ENCODE data around the gene GPR146.

The GPR146 gene

DNA sequence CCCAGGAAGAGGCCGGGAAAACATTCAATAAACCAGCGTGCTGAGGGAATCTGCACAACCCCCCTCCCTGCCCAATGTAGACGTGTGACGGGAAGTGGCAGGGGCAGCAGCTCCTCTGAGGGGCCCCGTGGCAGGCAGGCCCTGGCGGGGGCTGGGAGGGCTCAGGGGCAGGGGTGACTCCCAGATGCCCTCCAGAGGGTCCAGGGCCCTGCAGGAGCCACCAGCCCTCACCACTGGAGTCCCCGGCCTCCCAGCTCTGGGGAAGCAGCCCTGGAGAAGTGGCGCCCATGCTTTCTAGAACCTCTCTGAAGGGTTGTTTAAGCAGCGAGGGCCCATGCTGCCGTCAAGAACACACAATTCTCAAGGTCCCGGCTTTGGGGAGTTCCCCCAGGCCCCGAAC is 35.2 kb downstream of the GPR146 start:
- DNase-seq = no peak

DNA sequence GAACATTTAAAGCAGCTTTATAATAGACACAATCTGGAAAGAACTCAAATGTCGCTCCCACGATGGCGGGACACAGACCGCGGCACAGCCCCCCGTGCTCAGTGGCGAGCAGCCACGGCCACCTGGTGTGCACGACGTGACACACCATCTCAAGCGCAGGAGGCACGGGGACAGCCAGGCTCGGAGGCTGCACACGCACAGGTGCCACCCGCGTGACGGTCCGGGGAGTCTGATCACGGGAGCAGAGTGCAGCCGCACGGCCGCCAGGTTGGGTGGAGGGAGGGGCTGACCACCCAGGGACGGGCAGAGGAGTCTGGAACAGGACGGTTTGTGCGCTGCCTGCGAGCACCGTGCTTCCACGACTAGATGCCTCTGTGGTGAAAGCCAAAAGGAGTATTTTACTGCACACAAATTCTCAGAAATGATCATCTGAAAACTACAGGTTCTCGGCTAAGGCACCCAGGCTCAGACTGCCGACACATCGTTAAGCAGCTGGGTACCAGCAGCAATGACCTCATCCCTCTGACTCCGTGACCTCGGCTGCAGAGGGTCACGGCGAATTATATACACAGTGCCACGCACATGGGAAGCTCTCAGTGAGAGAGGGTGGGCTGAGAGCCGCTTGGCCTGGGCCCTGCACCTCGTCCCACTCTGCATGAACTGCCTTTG is 36.0 kb downstream of the GPR146 start:
- no peak for DNase-seq

DNA sequence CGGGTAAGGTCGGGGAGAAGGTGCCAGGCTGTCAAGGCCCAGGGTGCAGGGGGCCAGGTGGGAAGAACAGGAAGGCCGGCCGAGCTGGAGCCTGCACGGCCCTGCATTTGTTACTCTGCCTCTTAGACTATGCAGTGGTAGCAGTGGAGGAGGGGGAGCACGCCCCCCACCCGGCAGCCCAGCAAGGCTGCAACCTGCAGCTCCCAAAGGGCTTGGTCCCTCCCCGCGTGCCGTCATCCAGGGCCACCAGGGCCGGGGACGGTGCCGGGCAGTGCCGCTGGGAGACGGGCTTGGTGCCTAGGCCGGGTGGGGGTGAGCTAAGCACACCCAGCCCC is 36.5 kb downstream of the GPR146 start:
- DNase-seq = no peak

DNA sequence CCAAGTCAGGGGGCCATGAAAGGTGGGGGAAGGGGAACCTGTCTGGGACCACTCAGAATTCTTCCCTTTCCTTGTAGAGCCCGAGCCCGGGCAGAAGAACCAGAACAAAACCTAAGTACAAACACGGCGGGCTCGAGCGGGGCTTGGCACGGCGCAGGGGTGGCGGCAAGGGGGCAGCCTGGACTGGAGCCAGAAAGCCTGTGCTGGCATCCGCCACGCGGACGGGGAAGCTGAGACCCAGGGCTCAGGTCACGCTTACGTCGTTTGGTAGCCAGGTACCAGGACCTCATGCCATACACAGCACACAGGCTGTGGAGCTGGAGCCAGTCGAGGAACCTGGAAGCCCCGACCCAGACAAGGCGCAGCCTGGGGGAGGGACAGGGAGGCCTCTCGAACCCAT is 37.0 kb downstream of the GPR146 start:
- no peak for DNase-seq

DNA sequence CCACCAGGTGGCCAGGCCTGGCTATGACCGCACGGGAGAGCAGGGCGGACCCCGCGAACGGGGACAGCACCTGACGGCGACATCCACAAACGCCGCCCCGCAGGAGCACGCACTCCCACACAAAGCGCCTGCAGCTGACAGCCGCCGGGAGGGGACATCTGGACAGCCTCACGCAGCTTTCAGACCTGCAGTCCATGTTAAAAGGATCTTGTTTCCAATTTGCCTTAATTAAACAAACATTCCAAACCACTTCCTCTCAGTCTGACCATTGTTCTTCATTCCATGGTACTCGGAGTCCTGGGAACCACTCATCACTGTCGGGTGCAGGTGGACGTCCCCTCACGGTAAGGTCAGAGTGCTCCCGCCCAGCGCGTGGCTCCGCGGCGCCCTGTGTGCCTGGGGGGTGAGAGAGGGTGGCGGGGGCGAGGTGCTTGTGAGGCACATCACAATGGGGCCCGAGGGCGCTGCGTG is 37.6 kb downstream of the GPR146 start:
- DNase-seq = peak; percentile 57 to 82

DNA sequence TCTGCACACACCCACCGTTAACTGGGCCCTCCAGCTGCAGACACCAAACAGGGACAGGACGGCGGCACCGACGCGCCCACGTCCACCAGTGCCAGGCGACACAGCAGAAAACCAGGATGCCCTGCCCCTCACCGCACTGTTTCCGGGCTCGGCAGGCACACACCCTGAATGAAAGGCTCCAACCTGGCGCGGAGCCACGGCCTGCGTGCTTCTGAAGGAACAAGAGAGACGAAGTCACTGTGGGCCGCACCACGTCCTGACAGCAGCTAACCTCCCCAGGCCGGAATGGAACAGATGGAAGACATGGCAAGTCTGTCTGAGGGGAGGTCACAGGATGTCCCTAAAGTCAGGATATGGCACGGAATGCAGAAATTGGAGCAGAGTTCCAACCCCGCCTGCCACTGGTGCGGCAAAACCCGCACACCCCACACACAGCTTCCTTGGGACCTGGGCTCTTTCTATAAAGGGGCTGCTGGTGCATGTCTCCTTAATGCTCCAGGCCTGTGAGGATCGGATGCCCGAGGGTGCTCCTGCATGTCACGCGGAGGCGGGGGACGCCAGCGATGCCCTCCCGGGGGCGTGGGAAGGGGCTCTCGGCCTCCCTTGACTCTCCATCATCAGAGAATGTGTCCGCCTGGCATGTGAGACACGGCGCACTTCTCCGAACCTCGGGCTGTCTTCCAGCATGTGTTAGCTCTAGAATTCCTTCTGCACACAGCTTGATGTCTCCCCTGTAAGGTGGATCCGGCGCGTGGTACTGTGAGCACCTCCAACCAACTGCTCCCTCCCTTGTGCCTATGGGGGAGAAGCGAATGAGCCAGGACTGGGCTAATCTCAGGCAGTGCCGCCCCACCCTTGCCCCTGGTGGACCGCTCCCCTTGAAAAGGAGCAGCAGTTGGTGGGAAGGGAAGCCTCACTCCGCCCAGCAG is 39.6 kb downstream of the GPR146 start:
- no peak for DNase-seq

DNA sequence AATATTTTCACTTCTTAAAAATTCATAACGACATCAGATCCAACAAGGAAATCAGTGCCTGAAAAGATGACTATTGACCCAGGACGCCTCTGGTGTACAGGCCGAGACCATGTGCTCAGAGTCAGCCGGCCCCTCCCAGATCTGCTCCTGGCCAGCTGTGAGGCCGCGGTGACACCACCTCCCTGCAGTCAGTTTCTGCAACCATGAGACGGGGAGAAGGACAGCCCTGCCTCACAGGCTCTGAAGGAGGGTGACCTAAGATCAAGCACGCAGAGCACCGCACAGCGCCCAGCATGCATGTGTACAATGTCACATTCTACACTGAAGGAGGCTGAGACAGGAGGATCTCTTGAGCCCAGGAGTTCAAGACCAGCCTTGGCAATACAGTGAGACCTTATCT is 40.9 kb downstream of the GPR146 start:
- no peak for DNase-seq

DNA sequence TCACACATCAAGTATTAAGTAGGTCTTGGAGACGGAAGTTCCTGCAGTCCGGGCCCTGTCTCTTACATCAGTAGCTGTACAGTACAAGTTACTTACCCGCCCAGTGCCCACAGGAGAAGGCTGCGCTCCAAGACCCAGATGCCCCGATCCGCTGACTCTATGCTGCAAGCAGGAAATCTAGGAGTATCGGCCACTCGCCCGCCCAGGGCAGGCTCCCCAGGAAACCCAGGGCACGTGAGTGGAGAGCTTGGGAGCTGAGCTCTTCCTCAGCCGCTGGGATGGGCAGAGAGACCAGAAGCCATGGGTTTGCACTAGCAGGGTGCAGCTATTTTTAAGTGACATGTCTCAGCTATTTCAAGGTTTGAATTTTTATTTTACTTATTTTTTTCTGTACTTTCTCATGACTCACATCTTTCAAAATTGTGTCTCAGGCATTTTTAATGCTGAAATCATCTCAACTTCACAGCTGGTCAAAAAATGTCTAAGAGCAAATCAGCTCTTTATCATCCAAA is 41.6 kb downstream of the GPR146 start:
- no peak for DNase-seq

DNA sequence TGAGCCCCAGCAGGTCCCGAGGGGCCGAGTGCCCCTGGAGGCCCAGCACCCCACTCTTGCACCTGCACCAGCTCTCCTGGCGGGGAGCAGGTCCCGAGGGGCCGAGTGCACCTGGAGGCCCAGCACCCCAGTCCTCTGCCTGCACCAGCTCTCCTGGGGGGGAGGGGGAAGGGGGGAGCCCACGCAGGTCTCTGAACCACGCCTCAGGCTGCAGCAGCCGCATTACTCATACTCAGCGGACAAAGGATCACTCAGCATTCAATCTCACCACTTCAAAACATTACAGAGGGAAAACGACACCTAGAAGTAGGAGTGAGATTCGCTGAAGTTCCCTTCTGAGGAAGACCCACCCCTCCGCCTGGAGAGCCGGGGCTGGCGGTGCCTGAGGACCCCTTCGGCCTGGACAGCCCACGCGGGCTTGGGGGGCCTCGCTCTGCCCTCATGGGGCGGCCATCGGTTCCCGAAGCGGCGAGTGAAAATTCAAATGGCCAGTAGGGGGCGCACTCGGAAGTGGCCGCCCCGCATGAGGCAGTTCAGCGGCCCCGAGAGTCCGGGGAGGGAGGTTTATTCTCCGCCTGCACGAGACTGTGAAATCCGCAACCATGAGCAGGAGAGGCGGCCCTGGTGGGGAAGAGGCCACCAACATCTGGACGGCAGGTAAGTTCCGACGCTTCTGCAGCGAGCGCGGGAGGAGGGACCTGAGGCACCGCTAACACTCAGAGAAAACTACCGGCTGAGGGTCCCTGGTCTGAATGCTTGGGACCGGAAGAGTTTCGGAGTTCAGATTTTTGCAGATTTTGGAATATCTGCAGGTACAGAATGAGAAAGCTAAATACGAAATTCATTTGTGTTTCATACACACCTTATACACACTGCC is 42.5 kb downstream of the GPR146 start:
- peak in 1 of 2 experiments; percentile 70 for DNase-seq

DNA sequence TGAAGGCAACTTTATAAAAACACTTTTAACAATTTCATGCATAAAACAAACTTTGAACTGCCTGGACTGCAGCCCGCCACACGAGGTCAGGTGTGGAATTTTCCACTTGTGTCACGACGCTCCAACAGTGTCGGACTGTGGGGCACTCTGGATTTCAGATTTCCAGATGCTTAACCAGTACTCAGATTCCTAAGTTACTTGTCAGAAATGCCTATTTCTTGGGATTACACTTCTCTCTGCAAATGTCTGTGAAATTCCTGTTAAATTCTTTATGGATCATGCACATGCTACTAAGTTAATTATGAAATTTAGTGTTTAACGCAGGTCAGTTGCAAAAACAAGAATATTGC is 43.1 kb downstream of the GPR146 start:
- DNase-seq = no peak

DNA sequence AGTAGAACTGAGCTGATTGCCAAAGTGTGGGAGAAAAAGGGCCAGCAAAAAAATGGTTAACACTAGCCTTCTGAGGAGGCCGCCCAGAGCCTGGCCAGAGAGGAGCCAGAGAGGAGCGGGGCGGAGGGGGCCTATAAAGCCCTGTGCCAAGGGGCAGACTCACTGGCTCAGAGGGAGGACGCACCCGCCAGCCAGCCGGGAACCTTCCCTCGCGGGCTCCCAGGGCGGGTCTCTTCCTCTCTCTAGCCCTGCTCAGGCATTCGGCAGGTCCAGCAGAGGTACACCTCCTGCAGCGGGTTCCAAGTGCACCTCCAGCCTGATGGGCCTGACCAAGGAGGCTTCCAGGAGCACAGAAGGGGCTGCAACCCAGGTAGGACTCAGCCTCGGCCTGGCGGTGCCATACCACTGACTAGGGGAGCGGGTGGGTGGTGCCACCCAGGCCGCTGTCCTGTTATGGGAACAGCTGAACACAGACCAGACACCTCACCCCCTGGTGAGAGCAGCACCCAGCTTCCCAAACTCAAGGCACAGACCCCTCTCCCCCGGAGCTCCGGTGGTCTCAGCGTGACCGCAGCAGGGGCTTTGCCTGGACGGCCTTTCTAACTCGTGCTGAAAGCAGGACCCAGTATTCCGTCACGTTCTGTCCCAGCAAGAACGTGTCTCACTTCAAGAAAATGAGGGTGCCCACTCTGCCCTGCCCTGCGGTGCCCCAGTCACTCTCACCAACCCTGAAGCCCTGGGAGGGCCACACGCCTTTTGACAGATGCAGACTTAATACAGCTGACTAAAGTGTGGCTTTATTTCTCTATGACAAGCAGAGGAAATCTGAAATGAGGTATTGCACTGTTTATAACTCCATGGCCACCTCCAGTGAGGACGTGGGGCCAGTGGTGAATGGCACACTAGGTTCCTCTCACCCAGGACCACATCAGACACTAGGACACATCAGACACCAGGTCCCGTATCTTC is 43.9 kb downstream of the GPR146 start, which contains the start of gene GPER1:
Gene GPER1 (plus strand): TSS at position 162 of the 969 bp plus-strand sequence. CDS start 3,616 bp downstream, outside the sequence.
- peak in 1 of 2 experiments; percentile 48 for DNase-seq

DNA sequence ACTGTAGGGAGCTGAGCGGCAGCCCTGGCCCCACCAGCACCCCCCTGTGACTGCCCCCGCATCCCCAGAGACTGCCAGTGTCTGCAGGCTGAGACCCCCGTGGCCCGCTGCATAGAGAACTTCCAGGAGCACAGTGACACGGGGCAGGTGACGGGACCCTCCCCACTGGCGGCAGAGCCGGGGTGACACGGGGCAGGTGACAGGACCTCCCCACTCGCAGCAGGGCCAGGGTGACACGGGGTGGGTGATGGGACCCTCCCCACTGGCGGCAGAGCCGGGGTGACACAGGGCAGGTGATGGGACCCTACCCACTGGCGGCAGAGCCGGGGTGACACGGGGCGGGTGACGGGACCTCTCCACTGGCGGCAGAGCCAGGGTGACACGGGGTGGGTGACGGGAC is 45.9 kb downstream of the GPR146 start:
- DNase-seq = no peak

DNA sequence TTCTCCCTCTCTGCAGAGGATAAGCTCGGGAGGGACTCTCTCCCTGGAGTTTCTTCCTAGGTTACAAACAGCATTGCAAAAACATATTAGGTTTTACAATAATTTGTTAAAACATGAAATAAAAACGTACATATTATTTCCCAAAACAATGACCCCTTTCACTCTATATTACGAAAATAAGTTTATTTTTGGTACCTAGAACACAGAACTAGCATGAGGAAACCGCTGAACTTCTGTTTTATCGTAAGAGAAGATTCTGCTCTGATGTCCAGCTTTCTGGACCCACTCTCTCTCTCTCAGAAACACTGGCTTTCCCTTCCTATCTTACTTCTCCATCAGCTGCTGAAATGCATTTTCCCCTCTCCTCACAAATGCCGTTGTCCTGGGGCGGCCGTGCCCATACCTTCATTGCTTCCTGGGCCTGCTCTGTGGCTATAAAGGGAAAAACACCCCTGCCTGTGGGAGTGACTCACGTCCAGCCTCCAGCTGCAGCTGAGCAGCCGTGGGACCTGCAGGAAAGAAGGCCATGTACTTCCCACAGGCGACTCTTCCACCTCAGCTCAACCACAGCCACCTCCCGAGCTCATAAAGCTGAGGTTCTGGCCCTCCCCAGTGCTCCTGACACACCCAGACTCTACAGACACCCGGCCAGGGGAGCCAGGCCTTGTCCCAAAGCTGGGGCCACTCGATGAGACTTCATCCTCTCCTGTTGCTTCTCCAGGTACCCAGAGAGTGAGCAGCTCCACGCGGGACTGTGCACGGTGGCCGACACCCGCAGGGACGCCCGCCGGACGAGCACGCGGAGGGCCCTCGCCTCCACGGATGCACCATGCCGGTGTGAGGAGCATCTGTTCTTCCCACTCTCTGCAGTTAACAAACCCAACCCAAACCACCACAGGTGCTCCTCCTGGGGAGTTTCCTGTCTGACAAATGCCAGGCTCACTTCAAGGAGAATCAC is 46.6 kb downstream of the GPR146 start:
- no peak for DNase-seq

DNA sequence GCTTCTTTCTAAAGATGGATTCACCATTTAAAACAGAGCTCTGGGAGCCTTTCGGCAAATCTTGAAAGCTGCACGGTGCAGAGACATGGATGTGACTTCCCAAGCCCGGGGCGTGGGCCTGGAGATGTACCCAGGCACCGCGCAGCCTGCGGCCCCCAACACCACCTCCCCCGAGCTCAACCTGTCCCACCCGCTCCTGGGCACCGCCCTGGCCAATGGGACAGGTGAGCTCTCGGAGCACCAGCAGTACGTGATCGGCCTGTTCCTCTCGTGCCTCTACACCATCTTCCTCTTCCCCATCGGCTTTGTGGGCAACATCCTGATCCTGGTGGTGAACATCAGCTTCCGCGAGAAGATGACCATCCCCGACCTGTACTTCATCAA is 47.3 kb downstream of the GPR146 start:
- no peak for DNase-seq

DNA sequence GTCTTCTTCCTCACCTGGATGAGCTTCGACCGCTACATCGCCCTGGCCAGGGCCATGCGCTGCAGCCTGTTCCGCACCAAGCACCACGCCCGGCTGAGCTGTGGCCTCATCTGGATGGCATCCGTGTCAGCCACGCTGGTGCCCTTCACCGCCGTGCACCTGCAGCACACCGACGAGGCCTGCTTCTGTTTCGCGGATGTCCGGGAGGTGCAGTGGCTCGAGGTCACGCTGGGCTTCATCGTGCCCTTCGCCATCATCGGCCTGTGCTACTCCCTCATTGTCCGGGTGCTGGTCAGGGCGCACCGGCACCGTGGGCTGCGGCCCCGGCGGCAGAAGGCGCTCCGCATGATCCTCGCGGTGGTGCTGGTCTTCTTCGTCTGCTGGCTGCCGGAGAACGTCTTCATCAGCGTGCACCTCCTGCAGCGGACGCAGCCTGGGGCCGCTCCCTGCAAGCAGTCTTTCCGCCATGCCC is 47.9 kb downstream of the GPR146 start:
- no peak for DNase-seq

DNA sequence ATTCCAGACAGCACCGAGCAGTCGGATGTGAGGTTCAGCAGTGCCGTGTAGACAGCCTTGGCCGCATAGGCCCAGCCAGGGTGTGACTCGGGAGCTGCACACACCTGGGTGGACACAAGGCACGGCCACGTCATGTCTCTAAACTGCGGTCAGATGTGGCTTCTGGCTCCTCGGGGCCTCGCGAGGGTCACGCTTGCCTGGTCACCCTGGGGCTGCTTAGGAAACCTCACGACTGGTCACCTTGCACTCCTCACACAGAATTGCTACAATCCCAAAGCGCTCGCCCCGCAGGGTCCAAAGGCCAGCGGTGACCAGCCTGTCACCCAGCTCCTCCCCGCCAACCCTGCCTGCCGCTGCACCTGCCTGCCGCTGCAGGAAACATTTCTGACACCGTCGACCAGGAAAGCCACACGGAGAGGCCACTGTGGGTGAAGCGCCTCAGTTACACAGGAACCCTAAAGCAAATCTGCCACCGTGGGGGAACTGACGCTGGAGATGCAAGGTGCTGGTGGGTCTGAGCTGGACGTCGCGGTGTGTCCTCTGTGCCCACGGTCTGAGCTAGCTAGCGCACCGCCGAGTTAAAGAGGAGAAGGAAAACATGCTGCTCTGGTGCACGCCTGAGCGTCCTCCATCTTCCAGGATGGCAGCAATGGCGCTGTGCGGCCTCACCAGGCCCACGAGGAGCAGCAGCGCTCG is 48.6 kb downstream of the GPR146 start:
- no peak for DNase-seq

DNA sequence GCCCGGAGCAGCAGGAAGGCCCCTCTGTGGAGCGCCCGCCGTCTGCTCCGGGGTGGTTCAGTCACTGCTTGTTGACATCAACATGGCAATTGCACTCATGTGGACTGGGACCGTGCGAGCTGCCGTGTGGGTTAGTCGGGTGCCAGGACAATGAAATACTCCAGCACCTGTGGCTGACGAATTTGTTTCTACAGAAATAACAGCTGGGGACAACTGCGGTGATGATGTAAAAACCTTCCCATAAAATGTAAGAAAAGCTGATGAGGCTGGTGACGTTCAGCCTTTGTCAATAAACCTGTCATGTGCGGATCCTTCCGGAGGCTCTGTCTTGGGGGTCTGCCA is 49.1 kb downstream of the GPR146 start:
- no peak for DNase-seq

DNA sequence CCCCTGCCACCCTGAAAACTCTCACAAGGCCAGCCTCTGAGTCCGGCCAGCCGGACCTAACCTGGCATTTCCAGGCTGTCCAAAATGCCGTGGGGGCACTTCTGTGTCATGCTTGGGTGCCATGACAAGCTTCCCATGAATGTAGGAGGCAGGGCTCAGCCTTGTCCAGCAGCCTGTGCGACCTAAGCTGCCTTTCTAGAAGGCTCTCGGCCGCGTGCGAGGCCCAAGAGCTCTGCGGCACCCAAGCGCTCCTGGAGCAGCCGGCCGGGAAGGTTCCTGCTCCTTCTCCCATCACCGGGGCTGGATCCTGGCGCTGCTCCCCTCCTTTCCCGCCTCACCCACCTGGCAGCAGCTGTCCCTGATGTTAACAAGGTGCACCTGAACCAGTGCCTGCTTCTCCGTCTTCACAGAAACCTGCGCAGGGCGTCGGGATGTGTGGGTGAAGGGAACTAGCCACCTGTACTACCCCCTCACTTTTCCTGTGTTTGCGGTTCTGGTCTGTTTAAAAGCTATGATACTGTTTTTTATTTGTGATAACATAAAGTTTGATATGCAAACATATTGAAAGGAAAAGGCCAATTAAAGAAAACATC is 49.7 kb downstream of the GPR146 start:
- DNase-seq = no peak

DNA sequence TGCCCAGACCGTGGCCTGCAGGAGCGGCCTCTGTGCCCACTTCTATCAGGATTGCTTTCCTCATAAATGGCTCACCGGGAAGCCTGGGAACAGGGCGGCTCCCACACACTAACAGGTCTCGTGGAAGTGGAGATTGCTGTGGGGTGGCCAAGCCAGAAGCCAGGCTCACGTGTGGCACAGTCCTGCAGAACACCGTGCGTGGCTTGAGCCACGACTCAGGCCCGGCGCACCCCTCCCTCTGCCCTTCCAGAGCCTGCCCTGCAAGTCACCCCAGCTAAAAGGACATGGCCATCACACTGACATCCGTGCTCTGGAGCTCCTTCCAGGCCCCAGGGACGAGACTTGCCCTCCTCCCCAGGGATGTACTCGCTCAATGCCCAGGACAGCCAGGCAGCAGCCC is 50.5 kb downstream of the GPR146 start:
- DNase-seq = no peak

Data from NCI-H526 (cell line).